Astrocyte (in vitro differentiated cells and primary cell): ENCODE results near the gene BTBD1. TPM values are rescaled to one million over a fixed set of nuclear protein-coding genes. Genes with fewer than 3 reads are reported as not detected.

Experiments used
- DNase-seq: peaks from one replicate; pipeline ENCODE4 v3.0.0-alpha.2; 2010; ENCODE audit warnings: low read depth
- FAIRE-seq: peaks from 2 replicates; lab custom pipeline; 2011; peaks lifted over from hg19 to GRCh38; lab: Jason Lieb, UNC
- H2AFZ ChIP-seq: 2 replicates; pipeline ENCODE4 v1.6.0; 2012; ENCODE audit warnings: low read depth, low read length, inconsistent platforms
- H3K27ac ChIP-seq: 2 replicates; pipeline ENCODE4 v1.5.1; 2011; ENCODE audit warnings: low read depth, low read length, inconsistent platforms
- H3K27me3 ChIP-seq: 2 replicates; pipeline ENCODE4 v1.6.0; 2011; ENCODE audit warnings: low read length, inconsistent platforms; ENCODE audit not compliant: insufficient read depth
- H3K36me3 ChIP-seq: 2 replicates; pipeline ENCODE4 v1.5.1; 2011; ENCODE audit warnings: low read length, inconsistent platforms; ENCODE audit not compliant: insufficient read depth
- H3K4me1 ChIP-seq: 2 replicates; pipeline ENCODE4 v1.5.1; 2011; ENCODE audit warnings: low read length, inconsistent platforms; ENCODE audit not compliant: insufficient read depth
- H3K4me2 ChIP-seq: 2 replicates; pipeline ENCODE4 v1.6.0; 2012; ENCODE audit warnings: low read length, inconsistent platforms
- H3K4me3 ChIP-seq: 2 replicates; pipeline ENCODE4 v1.5.1; 2011; ENCODE audit warnings: low read depth, mild to moderate bottlenecking, low read length, inconsistent platforms; ENCODE audit not compliant: insufficient read depth
- H3K79me2 ChIP-seq: 2 replicates; pipeline ENCODE4 v1.6.0; 2012; ENCODE audit warnings: mild to moderate bottlenecking, low read length, inconsistent platforms; ENCODE audit not compliant: insufficient read depth
- H3K9ac ChIP-seq: 2 replicates; pipeline ENCODE4 v1.6.0; 2012; ENCODE audit warnings: mild to moderate bottlenecking, low read length, inconsistent platforms
- H3K9me3 ChIP-seq: 2 replicates; pipeline ENCODE4 v1.5.1; 2012; ENCODE audit warnings: low read depth, mild to moderate bottlenecking, low read length, inconsistent platforms; ENCODE audit not compliant: insufficient read depth
- H4K20me1 ChIP-seq: 2 replicates; pipeline ENCODE4 v1.6.0; 2012; ENCODE audit warnings: low read length, inconsistent platforms; ENCODE audit not compliant: insufficient read depth
- H3K27ac Mint-ChIP-seq: one replicate; pipeline ENCODE4 v1.8.0; 2021; ENCODE audit warnings: mild to moderate bottlenecking, mixed read lengths; ENCODE audit not compliant: unreplicated experiment
- H3K27me3 Mint-ChIP-seq: one replicate; pipeline ENCODE4 v1.8.0; 2021; ENCODE audit warnings: low read depth, mixed read lengths; ENCODE audit not compliant: unreplicated experiment
- H3K36me3 Mint-ChIP-seq: one replicate; pipeline ENCODE4 v1.8.0; 2021; ENCODE audit warnings: low read depth, mixed read lengths; ENCODE audit not compliant: unreplicated experiment
- H3K4me1 Mint-ChIP-seq: one replicate; pipeline ENCODE4 v1.8.0; 2021; ENCODE audit warnings: low read depth, mixed read lengths; ENCODE audit not compliant: unreplicated experiment
- H3K4me3 Mint-ChIP-seq: one replicate; pipeline ENCODE4 v1.8.0; 2021; ENCODE audit warnings: mild to moderate bottlenecking, moderate library complexity, mixed read lengths; ENCODE audit not compliant: unreplicated experiment
- H3K9me3 Mint-ChIP-seq: one replicate; pipeline ENCODE4 v1.8.0; 2021; ENCODE audit warnings: mild to moderate bottlenecking, mixed read lengths; ENCODE audit not compliant: unreplicated experiment
- EZH2 ChIP-seq: IDR thresholded peaks from 2 replicates; pipeline ENCODE4 v1.6.1; 2012; ENCODE audit warnings: mild to moderate bottlenecking, low read length, inconsistent platforms; ENCODE audit not compliant: insufficient read depth
- total RNA-seq: library from RNA; stranded (reverse); gene quantifications from 2 replicates; pipeline ENCODE4 v1.2.1, GENCODE V29; 2021
- TF ChIP-seq, protein P1 (sequence below): IDR thresholded peaks from 2 replicates; pipeline ENCODE4 v1.5.1; 2011; ENCODE audit warnings: low read depth, mild to moderate bottlenecking, inconsistent platforms, low read length, moderate library complexity; ENCODE audit not compliant: insufficient read depth

Gene BTBD1
- total RNA-seq, 1 donor from 2014 or later = 61.1 TPM

DNA sequence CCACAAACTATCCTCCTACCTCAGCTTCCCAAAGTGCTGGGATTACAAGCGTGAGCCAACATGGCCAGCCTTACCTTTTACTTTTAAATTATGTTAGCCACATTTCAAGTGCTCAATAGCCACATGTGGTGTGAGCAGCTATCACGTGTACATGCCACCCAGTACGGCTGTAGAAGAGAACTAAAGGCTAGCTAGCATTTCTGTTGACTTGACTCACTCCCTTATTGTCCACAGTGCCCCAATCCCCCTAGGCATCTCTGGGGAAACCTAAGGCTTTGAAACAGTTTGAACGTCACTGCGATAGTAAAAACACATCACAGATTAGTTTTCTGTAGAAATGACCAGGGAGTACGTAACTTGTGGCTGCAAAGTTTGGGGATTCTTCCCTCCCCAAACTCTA, 67.6 kb downstream of the BTBD1 start:
- Histone ChIP-seq H3K4me1 (no peaks in the 10 kb centered on the region), H3K79me2 (no peaks in the 10 kb centered on the region), H3K4me3 (no peak overlapping the region), H3K4me2 (no peak overlapping the region), H3K9ac (no peak overlapping the region), H4K20me1 (no peaks in the 10 kb centered on the region), H3K36me3 (no peaks in the 10 kb centered on the region), H3K27me3 (no peaks in the 10 kb centered on the region), H3K27ac (no peak overlapping the region), H3K9me3 (no peaks in the 10 kb centered on the region), H2AFZ (no peak overlapping the region)
- H3K4me3 Mint-ChIP-seq = no peak overlapping the region
- no peaks in the 10 kb centered on the region for H3K36me3 Mint-ChIP-seq
- DNase-seq (no peak), FAIRE-seq (no peak)
- TF ChIP-seq, protein P1, sequence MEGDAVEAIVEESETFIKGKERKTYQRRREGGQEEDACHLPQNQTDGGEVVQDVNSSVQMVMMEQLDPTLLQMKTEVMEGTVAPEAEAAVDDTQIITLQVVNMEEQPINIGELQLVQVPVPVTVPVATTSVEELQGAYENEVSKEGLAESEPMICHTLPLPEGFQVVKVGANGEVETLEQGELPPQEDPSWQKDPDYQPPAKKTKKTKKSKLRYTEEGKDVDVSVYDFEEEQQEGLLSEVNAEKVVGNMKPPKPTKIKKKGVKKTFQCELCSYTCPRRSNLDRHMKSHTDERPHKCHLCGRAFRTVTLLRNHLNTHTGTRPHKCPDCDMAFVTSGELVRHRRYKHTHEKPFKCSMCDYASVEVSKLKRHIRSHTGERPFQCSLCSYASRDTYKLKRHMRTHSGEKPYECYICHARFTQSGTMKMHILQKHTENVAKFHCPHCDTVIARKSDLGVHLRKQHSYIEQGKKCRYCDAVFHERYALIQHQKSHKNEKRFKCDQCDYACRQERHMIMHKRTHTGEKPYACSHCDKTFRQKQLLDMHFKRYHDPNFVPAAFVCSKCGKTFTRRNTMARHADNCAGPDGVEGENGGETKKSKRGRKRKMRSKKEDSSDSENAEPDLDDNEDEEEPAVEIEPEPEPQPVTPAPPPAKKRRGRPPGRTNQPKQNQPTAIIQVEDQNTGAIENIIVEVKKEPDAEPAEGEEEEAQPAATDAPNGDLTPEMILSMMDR = no peak
- TF ChIP-seq EZH2 = no peak
- peaks cover 13% of the 10 kb centered on the region for H3K4me1 Mint-ChIP-seq
- H3K27me3 Mint-ChIP-seq = no peaks in the 10 kb centered on the region
- no peaks in the 10 kb centered on the region for H3K9me3 Mint-ChIP-seq
- no peak overlapping the region for H3K27ac Mint-ChIP-seq

DNA sequence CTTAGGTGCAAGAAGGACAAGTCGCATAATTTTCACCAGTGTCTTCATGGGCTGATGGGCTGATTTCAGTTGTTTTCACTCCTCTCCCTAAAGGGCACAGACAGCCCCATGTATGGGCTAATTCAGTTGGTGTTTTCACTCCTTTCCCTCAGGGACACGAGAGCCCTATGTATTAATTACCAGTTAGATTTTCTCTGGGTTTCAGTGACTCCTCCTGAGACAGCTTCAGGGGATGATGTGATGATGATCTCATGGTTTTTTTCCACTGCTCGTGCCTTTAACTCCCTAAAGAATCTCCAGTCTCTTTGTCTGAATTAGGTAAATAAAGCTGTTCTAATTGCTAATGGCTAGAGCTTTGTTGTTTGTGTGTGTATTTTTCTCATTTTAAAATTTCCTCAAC, 71.1 kb downstream of the BTBD1 start:
- FAIRE-seq = no peak
- no peak overlapping the region for H3K4me2 ChIP-seq
- H3K9me3 ChIP-seq = no peaks in the 10 kb centered on the region
- H3K27me3 ChIP-seq = no peaks in the 10 kb centered on the region
- no peak overlapping the region for H3K4me3 ChIP-seq
- H3K27ac Mint-ChIP-seq = peak overlapping the region; percentile 75
- DNase-seq = no peak
- no peak overlapping the region for H3K27ac ChIP-seq
- no peaks in the 10 kb centered on the region for H3K79me2 ChIP-seq
- no peak overlapping the region for H2AFZ ChIP-seq
- H4K20me1 ChIP-seq = no peaks in the 10 kb centered on the region
- H3K36me3 ChIP-seq = peaks cover 4% of the 10 kb centered on the region
- TF ChIP-seq, protein P1 = no peak
- TF ChIP-seq EZH2 = no peak
- no peaks in the 10 kb centered on the region for H3K9me3 Mint-ChIP-seq
- H3K4me1 Mint-ChIP-seq = peaks cover 13% of the 10 kb centered on the region
- peaks cover 5% of the 10 kb centered on the region for H3K36me3 Mint-ChIP-seq
- H3K4me3 Mint-ChIP-seq = no peak overlapping the region
- H3K9ac ChIP-seq = no peak overlapping the region
- H3K4me1 ChIP-seq = no peaks in the 10 kb centered on the region
- no peaks in the 10 kb centered on the region for H3K27me3 Mint-ChIP-seq

DNA sequence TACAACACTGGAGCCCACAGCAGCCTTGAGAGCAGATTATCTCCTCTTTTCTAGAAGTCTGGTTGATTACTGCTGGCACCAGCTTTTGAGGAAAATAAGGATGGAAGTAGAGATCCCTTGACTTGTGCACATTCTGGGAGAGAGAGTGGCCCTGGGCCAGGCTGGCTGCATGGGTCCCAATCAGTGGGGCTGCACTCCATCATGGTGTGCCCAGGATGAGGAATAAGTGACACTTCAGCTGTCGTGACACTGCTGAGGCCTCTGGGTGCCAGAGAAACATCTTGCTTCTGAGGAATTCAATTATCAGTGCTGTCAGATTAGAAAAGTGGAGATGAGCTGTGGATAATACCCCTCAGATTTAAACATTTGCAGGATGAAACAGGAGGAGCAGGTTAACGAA, 72.0 kb downstream of the BTBD1 start:
- no peaks in the 10 kb centered on the region for H3K4me1 ChIP-seq
- H3K9me3 Mint-ChIP-seq = no peaks in the 10 kb centered on the region
- H3K27me3 ChIP-seq = no peaks in the 10 kb centered on the region
- DNase-seq = no peak
- peaks cover 10% of the 10 kb centered on the region for H3K4me1 Mint-ChIP-seq
- H2AFZ ChIP-seq = no peak overlapping the region
- peaks cover 5% of the 10 kb centered on the region for H3K36me3 Mint-ChIP-seq
- H3K4me3 ChIP-seq = no peak overlapping the region
- no peak overlapping the region for H3K27ac ChIP-seq
- H3K9me3 ChIP-seq = no peaks in the 10 kb centered on the region
- no peak overlapping the region for H3K4me2 ChIP-seq
- peaks cover 4% of the 10 kb centered on the region for H3K36me3 ChIP-seq
- H3K27me3 Mint-ChIP-seq = no peaks in the 10 kb centered on the region
- H3K9ac ChIP-seq = no peak overlapping the region
- no peak overlapping the region for H3K27ac Mint-ChIP-seq
- no peak for FAIRE-seq
- TF ChIP-seq EZH2 = no peak
- TF ChIP-seq, protein P1 = no peak
- H3K79me2 ChIP-seq = no peaks in the 10 kb centered on the region
- no peak overlapping the region for H3K4me3 Mint-ChIP-seq
- no peaks in the 10 kb centered on the region for H4K20me1 ChIP-seq
